HG03159 (cell line): ENCODE measurements around the gene TSHZ2.
A peak's percentile ranks its signal among the peaks of the same experiment; 100 is the strongest.

Source experiments
- ATAC-seq: cut with Tn5 transposase; IDR thresholded peaks from one replicate; pipeline ENCODE4 v1.9.1; 2021; ENCODE audit warnings: mild to moderate bottlenecking, moderate library complexity; ENCODE audit not compliant: unreplicated experiment

TSHZ2 gene

DNA sequence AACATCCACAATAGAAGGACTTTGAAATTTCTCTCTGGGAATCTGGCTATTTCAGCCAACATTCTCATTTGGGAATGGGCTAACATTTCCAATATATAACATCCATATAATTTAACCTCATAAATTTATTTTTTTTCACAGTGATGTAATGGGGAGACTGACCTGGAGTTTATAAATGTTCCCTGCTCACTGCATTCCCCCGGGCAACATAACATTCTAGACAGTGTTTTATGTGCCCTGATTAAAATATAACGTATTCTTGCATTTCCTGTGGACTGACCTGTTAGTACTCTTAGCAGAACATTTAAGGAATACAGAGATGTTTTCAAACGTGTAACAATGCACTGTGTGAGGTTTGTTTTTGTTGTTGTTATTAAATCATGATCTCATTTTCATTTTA lies 20.9 kb downstream of the TSHZ2 start:
- no peak for ATAC-seq

DNA sequence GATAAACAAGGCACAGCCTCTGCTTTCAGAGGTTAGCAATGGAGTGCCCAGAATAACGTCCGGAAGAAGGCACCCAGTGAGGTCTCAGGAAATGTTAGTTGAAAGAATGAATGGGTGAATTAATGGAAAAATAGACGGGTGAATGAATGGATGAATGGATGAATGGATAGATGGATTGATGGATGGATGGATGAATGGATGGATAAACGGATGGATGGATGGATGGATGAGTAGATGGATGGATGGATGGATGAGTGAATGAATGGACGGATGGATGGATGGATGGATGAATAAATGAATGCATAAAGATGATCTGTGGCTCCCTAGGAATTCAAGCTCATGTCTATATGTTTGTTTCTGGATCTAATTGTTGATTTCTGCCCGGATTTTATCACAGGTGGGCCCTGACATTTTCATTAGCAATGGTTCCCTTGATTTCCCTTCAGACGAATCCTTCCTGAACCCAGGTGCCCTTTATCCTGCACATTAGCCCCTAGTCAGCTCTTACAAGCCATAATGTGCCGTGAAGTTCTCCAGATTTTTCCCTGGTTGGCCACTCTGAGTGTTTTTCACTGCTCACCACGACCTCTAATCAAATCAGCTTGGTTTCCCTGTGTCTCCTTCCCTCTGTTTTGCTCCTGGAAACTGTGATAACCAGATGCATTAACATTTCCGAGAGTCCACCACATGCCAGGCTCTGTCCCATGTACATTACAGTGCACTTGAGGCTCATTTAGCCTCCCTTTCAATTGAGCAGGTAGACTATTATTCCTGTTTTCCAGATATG lies 22.2 kb downstream of the TSHZ2 start:
- no peak for ATAC-seq

DNA sequence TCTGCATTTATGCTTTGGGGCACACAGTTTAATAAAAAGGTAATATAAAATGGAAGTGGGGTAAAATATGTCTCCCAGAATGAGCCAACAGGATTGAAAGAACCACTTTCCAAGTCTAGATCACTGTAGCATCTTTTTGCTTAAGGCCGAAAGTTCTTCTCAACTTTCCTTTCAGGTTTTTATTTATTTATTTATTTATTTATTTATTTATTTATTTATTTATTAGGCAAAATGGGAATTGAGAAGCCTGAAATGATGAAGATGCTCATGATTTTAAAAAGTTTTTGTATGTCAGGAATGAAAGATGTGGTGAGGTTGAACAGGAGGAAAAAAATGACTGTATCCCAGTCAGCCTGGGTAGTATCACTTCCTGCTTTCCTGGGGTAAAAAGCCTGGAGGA lies 24.0 kb downstream of the TSHZ2 start:
- no peak for ATAC-seq

DNA sequence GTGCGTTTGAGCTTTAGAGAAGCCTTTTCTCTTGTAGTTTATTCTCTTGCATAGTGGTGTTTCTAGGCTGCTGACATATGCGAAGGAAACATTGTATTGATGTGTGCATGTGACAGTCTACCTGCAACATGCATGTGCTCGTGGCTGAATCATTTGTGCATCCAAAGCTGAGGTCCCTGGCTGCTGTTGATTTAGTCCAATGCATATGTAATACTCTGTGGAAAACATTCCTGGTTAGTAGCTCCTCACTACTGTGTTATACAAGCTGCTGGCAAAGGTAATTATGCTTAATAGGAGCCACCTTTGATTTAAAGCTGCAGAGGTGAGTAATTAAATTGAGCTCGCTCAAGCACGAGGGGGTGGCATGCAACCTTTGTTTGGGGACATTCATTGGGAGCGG lies 24.5 kb downstream of the TSHZ2 start:
- no peak for ATAC-seq

DNA sequence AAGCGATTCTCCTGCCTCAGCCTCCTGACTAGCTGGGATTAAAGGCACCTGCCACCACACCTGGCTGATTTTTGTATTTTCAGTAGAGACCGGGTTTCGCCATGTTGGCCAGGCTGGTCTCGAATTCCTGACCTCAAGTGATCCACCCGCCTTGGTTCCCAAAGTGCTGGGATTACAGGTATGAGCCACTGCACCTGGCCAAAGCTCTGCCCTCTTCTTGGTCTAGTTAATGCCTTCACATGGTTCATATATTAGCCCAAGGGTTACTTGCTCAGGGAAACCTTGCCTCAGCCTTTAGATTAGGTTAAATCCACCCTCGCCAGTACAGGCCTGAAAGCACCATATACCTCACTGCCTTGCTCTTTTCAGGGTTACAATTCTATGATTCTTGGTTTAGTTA lies 26.1 kb downstream of the TSHZ2 start:
- no peak for ATAC-seq

GRCh38 chr20:52999040-52999439 lies 26.9 kb downstream of the TSHZ2 start:
- ATAC-seq = no peak

GRCh38 chr20:53001498-53002301 lies 29.5 kb downstream of the TSHZ2 start:
- ATAC-seq = peak; percentile 60

GRCh38 chr20:53002786-53003185 lies 30.6 kb downstream of the TSHZ2 start:
- no peak for ATAC-seq

GRCh38 chr20:53003420-53004154 lies 31.4 kb downstream of the TSHZ2 start:
- ATAC-seq = no peak

GRCh38 chr20:53004267-53004813 lies 32.2 kb downstream of the TSHZ2 start:
- ATAC-seq = no peak

DNA sequence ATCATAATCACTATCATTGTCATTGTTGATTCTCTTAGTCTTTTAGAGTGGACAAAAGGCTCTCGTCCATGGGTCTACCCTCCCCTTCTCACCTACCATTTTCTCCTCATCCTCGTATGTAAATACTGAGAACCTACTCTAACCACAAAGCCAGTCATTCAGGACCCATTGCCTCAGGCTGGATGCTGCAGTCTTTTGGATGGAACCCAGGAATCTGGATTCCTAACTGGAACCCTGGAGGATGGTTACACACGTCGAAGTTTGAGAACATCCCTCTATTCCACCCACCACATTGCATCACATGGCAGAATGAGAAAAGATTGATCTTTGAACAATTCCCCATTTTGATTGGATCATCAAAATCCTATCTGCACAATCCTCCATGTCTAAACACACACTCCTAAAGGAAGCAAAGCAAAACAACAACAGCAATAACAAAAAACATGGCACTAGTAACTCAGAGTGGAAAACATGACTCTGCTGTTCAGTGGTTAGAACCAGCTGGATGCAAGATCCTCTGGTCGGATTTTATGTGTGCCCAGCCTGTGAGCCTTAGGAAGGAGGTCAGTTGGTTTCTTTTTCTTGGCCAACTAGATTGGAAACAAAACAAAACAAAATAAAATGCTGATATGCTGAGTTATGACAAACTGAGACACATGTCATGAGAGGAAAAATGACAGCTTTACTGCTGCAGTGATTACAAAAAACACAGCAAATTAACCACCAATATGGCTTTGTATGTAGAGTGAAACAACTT lies 38.0 kb downstream of the TSHZ2 start:
- ATAC-seq = no peak

DNA sequence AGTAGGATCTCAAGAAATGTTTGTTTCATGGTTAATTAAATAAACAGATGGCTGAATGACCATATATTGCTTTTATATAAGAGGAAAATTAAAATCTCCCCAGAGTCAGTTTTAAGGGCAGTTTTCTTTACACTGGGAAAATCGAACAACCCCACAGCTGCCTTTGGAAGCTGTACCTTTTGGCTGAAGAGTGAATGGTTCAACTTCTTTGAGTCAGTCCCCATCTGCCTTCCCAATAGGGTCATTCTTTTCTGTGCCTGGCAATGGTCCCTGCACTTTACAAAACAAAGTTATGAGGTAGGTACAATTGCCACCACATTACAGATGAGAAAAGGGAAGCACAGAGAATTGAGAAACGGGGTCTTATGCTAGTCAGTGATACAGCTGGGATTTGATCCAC lies 39.5 kb downstream of the TSHZ2 start:
- no peak for ATAC-seq

DNA sequence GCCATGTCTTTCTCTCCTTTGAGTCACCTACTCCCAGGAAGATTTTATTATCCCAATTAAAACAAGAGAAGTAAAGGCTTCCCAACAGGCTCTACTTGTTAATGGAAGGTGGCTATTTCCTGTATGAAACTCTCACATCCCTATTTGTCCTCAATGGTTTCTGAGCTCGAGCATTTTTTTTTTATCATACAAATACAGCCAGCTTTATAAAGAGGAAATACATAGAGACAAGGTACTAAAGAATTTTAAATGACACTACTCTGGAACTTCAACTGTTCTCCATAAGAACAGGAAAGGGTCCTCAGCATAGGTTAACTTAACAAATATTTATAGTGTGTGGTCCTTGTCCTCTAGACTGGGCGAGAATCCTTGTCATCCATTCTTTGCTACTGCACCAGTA lies 41.0 kb downstream of the TSHZ2 start:
- ATAC-seq = no peak

DNA sequence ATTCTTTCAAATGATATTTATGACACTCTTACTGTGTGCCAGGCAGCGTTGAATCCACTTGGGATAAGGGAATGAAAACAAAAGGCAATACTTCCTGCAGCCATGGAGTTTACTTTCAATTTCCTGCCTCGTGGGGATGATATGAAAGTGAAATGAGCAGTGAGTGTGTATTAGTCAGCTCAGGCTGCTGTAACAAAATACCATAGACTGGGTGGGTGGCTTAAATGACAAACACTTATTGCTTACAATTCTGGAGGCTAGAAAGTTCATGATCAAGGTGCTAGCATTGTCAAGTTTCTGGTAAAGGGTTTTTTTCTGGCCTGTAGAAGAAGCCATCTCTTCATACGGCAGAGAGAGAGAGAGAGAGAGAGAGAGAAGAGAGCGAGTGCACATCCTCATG lies 41.7 kb downstream of the TSHZ2 start:
- no peak for ATAC-seq

GRCh38 chr20:53016071-53016470 lies 43.9 kb downstream of the TSHZ2 start:
- no peak for ATAC-seq

GRCh38 chr20:53016534-53017042 lies 44.4 kb downstream of the TSHZ2 start:
- no peak for ATAC-seq

DNA sequence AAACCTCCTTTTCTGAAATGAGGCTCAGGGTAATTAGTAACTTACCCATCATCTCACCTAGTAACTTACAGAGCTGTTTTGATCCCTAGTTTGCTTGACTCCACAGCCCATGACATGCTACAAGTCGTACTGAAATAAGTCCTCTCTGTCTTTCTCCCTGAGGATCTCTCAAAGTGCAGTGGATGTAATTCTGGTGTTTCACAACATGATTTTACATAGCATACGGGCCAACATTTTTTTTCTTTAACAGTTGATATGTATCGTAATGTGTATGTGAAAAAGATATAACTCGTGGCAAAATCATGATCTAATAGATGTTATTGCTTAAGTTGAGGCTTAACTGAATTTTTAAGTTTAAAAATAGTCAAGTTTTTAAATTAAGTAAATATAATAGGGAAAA lies 45.0 kb downstream of the TSHZ2 start:
- ATAC-seq = no peak

GRCh38 chr20:53019464-53019863 lies 47.3 kb downstream of the TSHZ2 start:
- no peak for ATAC-seq

DNA sequence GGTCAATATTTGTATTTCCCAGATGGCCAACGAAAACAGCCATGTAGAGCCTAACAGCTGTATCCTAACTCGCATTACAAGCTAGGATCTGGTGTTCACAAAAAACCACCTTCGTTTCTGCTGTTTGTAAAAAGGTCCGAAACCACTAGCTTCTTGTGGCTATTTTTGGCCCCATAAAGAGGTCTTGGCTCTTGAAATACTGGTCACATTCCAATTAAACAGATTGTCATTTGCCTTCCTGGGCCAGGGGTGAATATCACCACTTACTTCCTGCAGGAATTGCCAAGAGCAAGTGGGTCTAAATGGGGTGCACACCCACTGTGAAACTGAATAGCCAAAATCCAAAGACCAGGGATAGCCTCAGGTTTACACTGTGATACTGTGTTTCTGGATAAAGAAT lies 48.2 kb downstream of the TSHZ2 start:
- ATAC-seq = no peak

GRCh38 chr20:53020834-53021233 lies 48.7 kb downstream of the TSHZ2 start:
- no peak for ATAC-seq
